Hematopoietic multipotent progenitor cell treated with erythropoietin and hydrocortisone succinate and interleukin-3 and kit ligand, for 15 days (in vitro differentiated cells): ENCODE results near the gene CPT1B.
"Not testable (repeated sequence)": the region's sequence is repeated elsewhere in the genome, so short reads cannot be mapped to it uniquely, and the experiment has no call there.

Source experiments
- DNase-seq: peaks from one replicate; pipeline ENCODE4 v3.0.0-alpha.2; 2015; ENCODE audit warnings: low spot score

CPT1B gene

GRCh38 chr22:50577987-50578775, at the start of gene CPT1B:
TSS of gene CPT1B (minus strand) at chr22:50578427. CDS start at chr22:50577915, 512 bp downstream.
- DNase-seq = no peak

GRCh38 chr22:50626850-50627641, 48.8 kb upstream of the CPT1B start:
- DNase-seq = no peak

GRCh38 chr22:50626314-50626849, 48.2 kb upstream of the CPT1B start:
- DNase-seq = no peak

GRCh38 chr22:50625568-50626313, 47.5 kb upstream of the CPT1B start:
- DNase-seq = no peak

- no peak for DNase-seq
Observed at GRCh38 chr22:50625131-50625567, 46.9 kb upstream of the CPT1B start.

- no peak for DNase-seq
Observed at GRCh38 chr22:50624347-50625130, 46.3 kb upstream of the CPT1B start.

- no peak for DNase-seq
Observed at GRCh38 chr22:50622723-50623327, 44.6 kb upstream of the CPT1B start.

- DNase-seq = no peak
Observed at GRCh38 chr22:50621948-50622722, 43.9 kb upstream of the CPT1B start.

- no peak for DNase-seq
Observed at GRCh38 chr22:50621356-50621880, 43.2 kb upstream of the CPT1B start.

GRCh38 chr22:50620593-50621355, 42.5 kb upstream of the CPT1B start:
- no peak for DNase-seq

GRCh38 chr22:50614296-50614695, 36.1 kb upstream of the CPT1B start:
- not testable (repeated sequence) for DNase-seq

GRCh38 chr22:50613291-50613981, 35.2 kb upstream of the CPT1B start:
- no peak for DNase-seq

- no peak for DNase-seq
Observed at GRCh38 chr22:50612528-50613221, 34.4 kb upstream of the CPT1B start.

- DNase-seq = no peak
Observed at GRCh38 chr22:50612168-50612527, 33.9 kb upstream of the CPT1B start.

GRCh38 chr22:50611341-50612060, 33.3 kb upstream of the CPT1B start:
- DNase-seq = no peak

- no peak for DNase-seq
Observed at GRCh38 chr22:50610581-50610980, 32.4 kb upstream of the CPT1B start.

- DNase-seq = no peak
Observed at GRCh38 chr22:50610041-50610451, 31.8 kb upstream of the CPT1B start.
